Osteoblast (primary cell): Measurements from ENCODE around the gene RIPOR1. TPM values are rescaled to one million over a fixed set of nuclear protein-coding genes. Genes with fewer than 3 reads are reported as not detected.

Source experiments
- DNase-seq: peaks from one replicate; pipeline ENCODE4 v3.0.0; 2011; ENCODE audit warnings: low spot score, mixed read lengths; ENCODE audit not compliant: insufficient read length; ENCODE audit errors: missing footprints
- H2AFZ ChIP-seq: 2 replicates; pipeline ENCODE4 v1.6.0; 2011; ENCODE audit warnings: mild to moderate bottlenecking, low read length
- H3K27ac ChIP-seq: 2 replicates; pipeline ENCODE4 v1.5.1; 2011; ENCODE audit warnings: mild to moderate bottlenecking, low read depth, low read length, moderate library complexity
- H3K27me3 ChIP-seq: 2 replicates; pipeline ENCODE4 v1.6.0; 2012; ENCODE audit warnings: mild to moderate bottlenecking, control low read depth, inconsistent platforms, low read length, moderate library complexity; ENCODE audit not compliant: insufficient read depth
- H3K36me3 ChIP-seq: 2 replicates; pipeline ENCODE4 v1.5.1; 2011; ENCODE audit warnings: mild to moderate bottlenecking, low read length, control low read depth, moderate library complexity; ENCODE audit not compliant: insufficient read depth
- H3K4me1 ChIP-seq: 2 replicates; pipeline ENCODE4 v1.5.1; 2011; ENCODE audit warnings: mild to moderate bottlenecking, low read length, control low read depth, moderate library complexity; ENCODE audit not compliant: insufficient read depth
- H3K4me2 ChIP-seq: 2 replicates; pipeline ENCODE4 v1.6.0; 2011; ENCODE audit warnings: mild to moderate bottlenecking, low read length; ENCODE audit not compliant: insufficient read depth
- H3K4me3 ChIP-seq: fragments of 200-600 bp; sonication (generic); 3 replicates; pipeline ENCODE4 v1.5.1; 2012; ENCODE audit warnings: mild to moderate bottlenecking, low read length, inconsistent platforms; ENCODE audit not compliant: insufficient read depth
- H3K79me2 ChIP-seq: 2 replicates; pipeline ENCODE4 v1.6.0; 2012; ENCODE audit warnings: mild to moderate bottlenecking, low read length, control low read depth, inconsistent platforms; ENCODE audit not compliant: insufficient read depth
- H3K9me3 ChIP-seq: 2 replicates; pipeline ENCODE4 v1.5.1; 2011; ENCODE audit warnings: low read depth, low read length, control low read depth
- H4K20me1 ChIP-seq: 2 replicates; pipeline ENCODE4 v1.6.0; 2012; ENCODE audit warnings: mild to moderate bottlenecking, low read length, control low read depth; ENCODE audit not compliant: insufficient read depth
- total RNA-seq: library from RNA; depleted of rRNA; stranded (reverse); fragments of >200 nt; gene quantifications from 2 replicates; pipeline ENCODE4 v1.2.3, GENCODE V29; 2012
- TF ChIP-seq, protein P1 (sequence below): IDR thresholded peaks from 2 replicates; pipeline ENCODE4 v1.5.1; 2011; ENCODE audit warnings: mild to moderate bottlenecking, low read depth, low read length, moderate library complexity; ENCODE audit errors: extremely low read depth

RIPOR1 gene
- total RNA-seq, 1 donor = 36.6 TPM

- Histone ChIP-seq H4K20me1 (no peaks in the 10 kb centered on the region), H3K27me3 (no peaks in the 10 kb centered on the region), H3K27ac (no peak overlapping the region), H3K36me3 (no peaks in the 10 kb centered on the region), H3K4me1 (peaks cover 12% of the 10 kb centered on the region), H2AFZ (no peak overlapping the region), H3K9me3 (no peaks in the 10 kb centered on the region), H3K79me2 (no peaks in the 10 kb centered on the region), H3K4me2 (no peak overlapping the region), H3K4me3 (no peak overlapping the region)
- no peak for DNase-seq
- TF ChIP-seq, protein P1, sequence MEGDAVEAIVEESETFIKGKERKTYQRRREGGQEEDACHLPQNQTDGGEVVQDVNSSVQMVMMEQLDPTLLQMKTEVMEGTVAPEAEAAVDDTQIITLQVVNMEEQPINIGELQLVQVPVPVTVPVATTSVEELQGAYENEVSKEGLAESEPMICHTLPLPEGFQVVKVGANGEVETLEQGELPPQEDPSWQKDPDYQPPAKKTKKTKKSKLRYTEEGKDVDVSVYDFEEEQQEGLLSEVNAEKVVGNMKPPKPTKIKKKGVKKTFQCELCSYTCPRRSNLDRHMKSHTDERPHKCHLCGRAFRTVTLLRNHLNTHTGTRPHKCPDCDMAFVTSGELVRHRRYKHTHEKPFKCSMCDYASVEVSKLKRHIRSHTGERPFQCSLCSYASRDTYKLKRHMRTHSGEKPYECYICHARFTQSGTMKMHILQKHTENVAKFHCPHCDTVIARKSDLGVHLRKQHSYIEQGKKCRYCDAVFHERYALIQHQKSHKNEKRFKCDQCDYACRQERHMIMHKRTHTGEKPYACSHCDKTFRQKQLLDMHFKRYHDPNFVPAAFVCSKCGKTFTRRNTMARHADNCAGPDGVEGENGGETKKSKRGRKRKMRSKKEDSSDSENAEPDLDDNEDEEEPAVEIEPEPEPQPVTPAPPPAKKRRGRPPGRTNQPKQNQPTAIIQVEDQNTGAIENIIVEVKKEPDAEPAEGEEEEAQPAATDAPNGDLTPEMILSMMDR = no peak
Observed at GRCh38 chr16:67518676-67519075, 10.0 kb upstream of the RIPOR1 start.

DNA sequence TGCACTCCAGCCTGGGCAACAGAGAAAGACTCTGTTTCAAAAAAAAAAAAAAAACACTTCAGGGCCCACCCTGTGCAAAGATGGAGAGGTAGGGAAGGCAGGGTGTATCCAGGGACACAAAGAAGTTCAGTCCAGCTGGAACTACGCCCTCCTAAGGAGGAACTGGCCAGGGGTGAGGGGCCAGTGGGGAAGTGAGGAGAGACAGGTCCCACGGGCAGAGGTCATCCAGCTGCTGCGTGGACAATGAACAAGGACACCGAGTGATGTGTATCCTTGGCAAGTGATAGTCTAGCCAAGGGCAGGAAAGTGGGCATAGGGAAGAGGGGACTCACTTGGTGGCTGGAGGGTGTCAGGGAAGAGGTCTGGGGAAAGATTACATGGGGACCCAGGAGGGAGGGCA lies 9.4 kb upstream of the RIPOR1 start:
- Histone ChIP-seq H2AFZ (no peak overlapping the region), H4K20me1 (no peaks in the 10 kb centered on the region), H3K4me3 (no peak overlapping the region), H3K27me3 (no peaks in the 10 kb centered on the region), H3K4me2 (no peak overlapping the region), H3K79me2 (no peaks in the 10 kb centered on the region), H3K27ac (no peak overlapping the region), H3K9me3 (no peaks in the 10 kb centered on the region), H3K36me3 (no peaks in the 10 kb centered on the region), H3K4me1 (peaks cover 12% of the 10 kb centered on the region)
- no peak for DNase-seq
- TF ChIP-seq, protein P1 = no peak

GRCh38 chr16:67521095-67521804 lies 7.4 kb upstream of the RIPOR1 start:
- no peaks in the 10 kb centered on the region for H4K20me1 ChIP-seq
- no peaks in the 10 kb centered on the region for H3K36me3 ChIP-seq
- no peaks in the 10 kb centered on the region for H3K79me2 ChIP-seq
- peak overlapping the region; percentile 72 for H3K4me3 ChIP-seq
- H3K4me1 ChIP-seq = peaks cover 14% of the 10 kb centered on the region
- H3K9me3 ChIP-seq = no peaks in the 10 kb centered on the region
- TF ChIP-seq, protein P1 = peak; percentile 83
- DNase-seq = peak; percentile 98
- no peaks in the 10 kb centered on the region for H3K27me3 ChIP-seq
- H3K4me2 ChIP-seq = peak overlapping the region; percentile 87
- H3K27ac ChIP-seq = peak overlapping the region; percentile 75
- peak overlapping the region; percentile 86 for H2AFZ ChIP-seq

DNA sequence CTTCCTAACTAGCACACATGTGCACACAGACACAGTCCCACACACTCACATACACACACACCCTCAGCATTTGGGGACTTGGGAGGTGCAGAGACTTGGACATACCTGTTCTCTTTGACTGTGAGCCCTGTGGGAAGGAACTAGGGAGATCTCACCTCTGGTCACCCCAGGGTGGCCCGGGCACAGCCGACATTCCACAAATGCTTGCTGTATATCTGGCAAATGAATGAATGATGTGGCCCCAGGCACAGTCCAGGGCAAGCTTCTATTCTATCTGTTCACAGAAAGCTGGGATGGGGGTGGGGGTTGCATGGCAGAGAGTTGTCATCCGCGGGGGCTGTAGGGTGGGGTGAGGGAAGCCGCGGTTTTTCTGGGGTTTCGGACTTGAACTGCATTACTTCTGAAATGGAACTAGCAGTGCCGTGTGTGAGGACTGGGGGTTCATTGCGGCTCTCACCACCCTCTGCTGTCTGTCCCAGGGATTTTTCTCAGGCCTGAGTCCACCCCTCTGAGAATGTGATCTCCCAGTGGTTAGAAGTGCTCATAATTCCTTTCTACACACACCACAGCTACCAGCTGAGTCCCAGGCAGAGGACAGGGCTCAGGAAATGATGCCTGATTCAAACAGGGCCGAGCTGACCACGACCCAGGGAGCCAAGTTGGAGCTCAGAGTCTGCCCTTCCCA lies 3.3 kb upstream of the RIPOR1 start:
- H3K4me1 ChIP-seq = peaks cover 14% of the 10 kb centered on the region
- no peak overlapping the region for H3K4me3 ChIP-seq
- no peaks in the 10 kb centered on the region for H3K27me3 ChIP-seq
- no peaks in the 10 kb centered on the region for H3K36me3 ChIP-seq
- no peak overlapping the region for H2AFZ ChIP-seq
- no peaks in the 10 kb centered on the region for H3K9me3 ChIP-seq
- no peak overlapping the region for H3K4me2 ChIP-seq
- DNase-seq = peak; percentile 95
- no peak overlapping the region for H3K27ac ChIP-seq
- TF ChIP-seq, protein P1 = peak; percentile 17
- peaks cover 12% of the 10 kb centered on the region for H3K79me2 ChIP-seq
- H4K20me1 ChIP-seq = peaks cover 1% of the 10 kb centered on the region
